Upper lobe of left lung (tissue), 4 donors: ENCODE data around the gene SPOCK2.

Experiments
- CTCF ChIP-seq, 6 experiments: fragments of 450-650 bp in 4 of 6; fragments of 200-600 bp in 2 of 6; sonication (generic) in 2 of 6; IDR thresholded peaks; one replicate each; pipeline ENCODE4 v1.5.1; 2016 to 2019; ENCODE audit warnings: antibody characterized with exemption in 6 of 6
- POLR2AphosphoS5 ChIP-seq, 2 donors: sonication (generic); formaldehyde crosslinking; IDR thresholded peaks; one replicate each; pipeline ENCODE4 v1.5.1; 2017; ENCODE audit warnings: antibody characterized with exemption in 2 of 2

DNA sequence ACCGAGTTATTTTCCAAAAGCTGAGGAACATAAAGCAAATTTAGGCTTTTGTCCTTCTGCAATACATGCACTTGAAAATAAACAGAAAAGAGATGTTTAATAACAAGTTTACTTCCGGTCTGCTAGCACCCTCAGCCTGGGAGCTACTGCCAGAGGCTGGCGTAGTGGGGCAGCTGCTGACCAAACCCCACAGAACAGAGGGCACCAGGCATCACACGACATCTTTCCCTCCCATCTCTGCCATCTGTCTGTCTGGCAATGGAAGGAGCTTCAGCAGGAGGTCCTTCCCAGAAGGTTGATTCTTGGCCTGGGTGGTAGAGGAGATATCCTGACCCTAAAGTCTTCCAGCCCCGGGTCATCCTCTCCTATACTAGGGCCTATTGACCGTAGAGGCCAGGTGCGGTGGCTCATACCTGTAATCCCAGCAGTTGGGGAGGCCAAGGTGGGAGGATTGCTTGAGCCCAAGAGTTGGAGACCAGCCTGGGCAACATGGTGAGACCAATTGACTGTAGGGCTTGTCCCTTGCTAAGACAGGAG lies 76.3 kb downstream of the SPOCK2 start:
- TF ChIP-seq CTCF (IDR thresholded peaks at IDR 0.05) (no peak), POLR2AphosphoS5 (IDR thresholded peaks at IDR 0.05) (no peak)
